HEK293 (cell line): ENCODE data around the gene MPV17L.

ENCODE experiments used
- CTCF ChIA-PET: fragments of 350-600 bp; formaldehyde crosslinking; extraction: SDS; loops from one replicate; lab custom pipeline; 2021; ENCODE audit warnings: antibody characterized with exemption; lab: Yijun Ruan, JAX
- POLR2A ChIA-PET: fragments of 300-600 bp; formaldehyde crosslinking; extraction: SDS; loops from one replicate; lab custom pipeline; 2020; ENCODE audit warnings: antibody characterized with exemption, inconsistent platforms; lab: Yijun Ruan, JAX
- H3K27ac ChIP-seq: fragments of 200-500 bp; sonication (Bioruptor generic); 2 replicates; pipeline ENCODE4 v1.5.1; 2014; ENCODE audit warnings: low read depth, low read length, control low read depth, inconsistent platforms; ENCODE audit errors: extremely low read depth
- H3K36me3 ChIP-seq, 2 experiments: fragments of 200-500 bp in 1 of 2; sonication (Bioruptor generic) in 1 of 2; 1 replicate in 1 of 2; 2 replicates in 1 of 2; pipeline ENCODE4 v1.5.1; 2014 to 2017; ENCODE audit warnings: inconsistent platforms in 2 of 2, low read length in 2 of 2; ENCODE audit not compliant: control insufficient read depth in 2 of 2, insufficient read depth in 1 of 2
- H3K4me1 ChIP-seq: fragments of 200-500 bp; sonication (Bioruptor generic); 2 replicates; pipeline ENCODE4 v1.5.1; 2014; ENCODE audit warnings: mild to moderate bottlenecking, low read length, inconsistent platforms; ENCODE audit not compliant: control insufficient read depth, insufficient read depth
- H3K4me3 ChIP-seq: 2 replicates; pipeline ENCODE4 v1.5.1; 2011; ENCODE audit warnings: low read depth, mild to moderate bottlenecking, control low read depth, low read length, moderate library complexity
- H3K9me3 ChIP-seq: fragments of 200-500 bp; sonication (Bioruptor generic); 2 replicates; pipeline ENCODE4 v1.5.1; 2014; ENCODE audit warnings: low read depth, low read length, inconsistent platforms; ENCODE audit not compliant: control insufficient read depth, insufficient read depth
- EGR2 ChIP-seq: fragments of 450-650 bp; formaldehyde crosslinking; IDR thresholded peaks from 2 replicates; pipeline ENCODE4 v1.5.1; 2016; ENCODE audit warnings: low read depth, missing biosample characterization, missing genetic modification characterization
- FEZF1 ChIP-seq: fragments of 450-650 bp; formaldehyde crosslinking; IDR thresholded peaks from 2 replicates; pipeline ENCODE4 v1.5.1; 2016; ENCODE audit warnings: missing biosample characterization, missing genetic modification characterization
- GLIS2 ChIP-seq: fragments of 450-650 bp; formaldehyde crosslinking; IDR thresholded peaks from 2 replicates; pipeline ENCODE4 v1.5.1; 2016; ENCODE audit warnings: missing biosample characterization, missing genetic modification characterization
- ZBTB7A ChIP-seq: fragments of 450-650 bp; formaldehyde crosslinking; IDR thresholded peaks from 2 replicates; pipeline ENCODE4 v1.5.1; 2016; ENCODE audit warnings: low read depth, missing biosample characterization, missing genetic modification characterization
- ZFHX2 ChIP-seq: fragments of 450-650 bp; formaldehyde crosslinking; conservative IDR thresholded peaks from 2 replicates; pipeline ENCODE4 v1.5.1; 2016; ENCODE audit warnings: missing biosample characterization, missing genetic modification characterization
- ZNF2 ChIP-seq: fragments of 450-650 bp; formaldehyde crosslinking; IDR thresholded peaks from 2 replicates; pipeline ENCODE4 v1.5.1; 2016; ENCODE audit warnings: missing biosample characterization, missing genetic modification characterization
- ZNF214 ChIP-seq: fragments of 450-650 bp; formaldehyde crosslinking; IDR thresholded peaks from 2 replicates; pipeline ENCODE4 v1.5.1; 2017; ENCODE audit warnings: missing biosample characterization, mild to moderate bottlenecking, missing genetic modification characterization, borderline replicate concordance
- ZNF37A ChIP-seq: fragments of 450-650 bp; IDR thresholded peaks from 2 replicates; pipeline ENCODE4 v1.5.1; 2018; ENCODE audit warnings: missing biosample characterization, missing genetic modification characterization
- ZNF426 ChIP-seq: fragments of 450-650 bp; formaldehyde crosslinking; IDR thresholded peaks from 2 replicates; pipeline ENCODE4 v1.5.1; 2017; ENCODE audit warnings: missing biosample characterization, missing genetic modification characterization, mild to moderate bottlenecking, inconsistent platforms, moderate library complexity
- TF ChIP-seq, protein P1 (sequence below): fragments of 450-650 bp; formaldehyde crosslinking; IDR thresholded peaks from 2 replicates; pipeline ENCODE4 v1.5.1; 2016; ENCODE audit warnings: missing biosample characterization, missing genetic modification characterization
- TF ChIP-seq, protein P2 (sequence below): fragments of 450-650 bp; formaldehyde crosslinking; IDR thresholded peaks from 2 replicates; pipeline ENCODE4 v1.5.1; 2016; ENCODE audit warnings: missing biosample characterization, missing genetic modification characterization
- TF ChIP-seq, protein P3 (sequence below): fragments of 450-650 bp; formaldehyde crosslinking; IDR thresholded peaks from 2 replicates; pipeline ENCODE4 v1.5.1; 2016; ENCODE audit warnings: missing biosample characterization, missing genetic modification characterization, borderline replicate concordance
- TF ChIP-seq, protein P4 (sequence below): fragments of 450-650 bp; formaldehyde crosslinking; IDR thresholded peaks from 2 replicates; pipeline ENCODE4 v1.5.1; 2017; ENCODE audit warnings: missing biosample characterization, missing genetic modification characterization
- TF ChIP-seq, protein P5 (sequence below): fragments of 450-650 bp; formaldehyde crosslinking; IDR thresholded peaks from 2 replicates; pipeline ENCODE4 v1.5.1; 2017; ENCODE audit warnings: missing biosample characterization, missing genetic modification characterization
- TF ChIP-seq, protein P6 (sequence below): fragments of 450-650 bp; formaldehyde crosslinking; IDR thresholded peaks from 2 replicates; pipeline ENCODE4 v1.5.1; 2016; ENCODE audit warnings: missing biosample characterization, missing genetic modification characterization, low read depth
- TF ChIP-seq, protein P7 (sequence below): fragments of 450-650 bp; formaldehyde crosslinking; IDR thresholded peaks from 2 replicates; pipeline ENCODE4 v1.5.1; 2017; ENCODE audit warnings: missing biosample characterization, mild to moderate bottlenecking, missing genetic modification characterization, moderate library complexity
- TF ChIP-seq, protein P8 (sequence below): fragments of 450-650 bp; formaldehyde crosslinking; IDR thresholded peaks from 2 replicates; pipeline ENCODE4 v1.5.1; 2016; ENCODE audit warnings: missing biosample characterization, missing genetic modification characterization

MPV17L gene

DNA sequence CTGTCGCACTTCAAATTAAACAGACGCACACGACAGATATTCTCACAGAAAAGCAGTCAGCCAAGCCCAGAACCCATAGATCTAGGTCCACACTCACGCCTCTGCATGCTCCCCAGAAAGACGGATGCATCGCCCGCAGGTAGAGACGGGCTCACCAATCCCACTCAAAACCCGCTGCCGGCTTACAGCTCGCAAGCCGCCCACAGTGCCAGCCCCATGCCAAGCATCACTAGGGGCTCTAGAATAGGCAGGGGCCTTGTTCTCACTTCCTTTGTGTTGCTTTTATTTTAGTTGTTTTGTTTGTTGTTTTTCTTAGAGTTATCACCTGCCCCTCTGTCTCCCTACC lies 38.5 kb downstream of the MPV17L start:
- ChIA-PET CTCF (no interaction called here), POLR2A (no interaction called here)
- no peaks in the 10 kb centered on the region for H3K4me1 ChIP-seq
- peak overlapping the region; percentile 63; the same call in 1 of the 2 replicates for H3K4me3 ChIP-seq
- H3K36me3 ChIP-seq, result no peaks in the 10 kb centered on the region
- H3K9me3 ChIP-seq, result no peaks in the 10 kb centered on the region
- H3K27ac ChIP-seq, result no peak overlapping the region
- TF ChIP-seq ZFHX2 (tag by site-specific recombination) (peak; percentile 35; the same call in 1 of the 2 replicates), EGR2 (tag by site-specific recombination) (peak; percentile 52; the same call in 1 of the 2 replicates)
- TF ChIP-seq, protein P1, sequence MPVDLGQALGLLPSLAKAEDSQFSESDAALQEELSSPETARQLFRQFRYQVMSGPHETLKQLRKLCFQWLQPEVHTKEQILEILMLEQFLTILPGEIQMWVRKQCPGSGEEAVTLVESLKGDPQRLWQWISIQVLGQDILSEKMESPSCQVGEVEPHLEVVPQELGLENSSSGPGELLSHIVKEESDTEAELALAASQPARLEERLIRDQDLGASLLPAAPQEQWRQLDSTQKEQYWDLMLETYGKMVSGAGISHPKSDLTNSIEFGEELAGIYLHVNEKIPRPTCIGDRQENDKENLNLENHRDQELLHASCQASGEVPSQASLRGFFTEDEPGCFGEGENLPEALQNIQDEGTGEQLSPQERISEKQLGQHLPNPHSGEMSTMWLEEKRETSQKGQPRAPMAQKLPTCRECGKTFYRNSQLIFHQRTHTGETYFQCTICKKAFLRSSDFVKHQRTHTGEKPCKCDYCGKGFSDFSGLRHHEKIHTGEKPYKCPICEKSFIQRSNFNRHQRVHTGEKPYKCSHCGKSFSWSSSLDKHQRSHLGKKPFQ (tag by site-specific recombination), result no peak
- TF ChIP-seq, protein P2, sequence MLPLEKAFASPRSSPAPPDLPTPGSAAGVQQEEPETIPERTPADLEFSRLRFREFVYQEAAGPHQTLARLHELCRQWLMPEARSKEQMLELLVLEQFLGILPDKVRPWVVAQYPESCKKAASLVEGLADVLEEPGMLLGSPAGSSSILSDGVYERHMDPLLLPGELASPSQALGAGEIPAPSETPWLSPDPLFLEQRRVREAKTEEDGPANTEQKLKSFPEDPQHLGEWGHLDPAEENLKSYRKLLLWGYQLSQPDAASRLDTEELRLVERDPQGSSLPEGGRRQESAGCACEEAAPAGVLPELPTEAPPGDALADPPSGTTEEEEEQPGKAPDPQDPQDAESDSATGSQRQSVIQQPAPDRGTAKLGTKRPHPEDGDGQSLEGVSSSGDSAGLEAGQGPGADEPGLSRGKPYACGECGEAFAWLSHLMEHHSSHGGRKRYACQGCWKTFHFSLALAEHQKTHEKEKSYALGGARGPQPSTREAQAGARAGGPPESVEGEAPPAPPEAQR (tag by site-specific recombination), result no peak

DNA sequence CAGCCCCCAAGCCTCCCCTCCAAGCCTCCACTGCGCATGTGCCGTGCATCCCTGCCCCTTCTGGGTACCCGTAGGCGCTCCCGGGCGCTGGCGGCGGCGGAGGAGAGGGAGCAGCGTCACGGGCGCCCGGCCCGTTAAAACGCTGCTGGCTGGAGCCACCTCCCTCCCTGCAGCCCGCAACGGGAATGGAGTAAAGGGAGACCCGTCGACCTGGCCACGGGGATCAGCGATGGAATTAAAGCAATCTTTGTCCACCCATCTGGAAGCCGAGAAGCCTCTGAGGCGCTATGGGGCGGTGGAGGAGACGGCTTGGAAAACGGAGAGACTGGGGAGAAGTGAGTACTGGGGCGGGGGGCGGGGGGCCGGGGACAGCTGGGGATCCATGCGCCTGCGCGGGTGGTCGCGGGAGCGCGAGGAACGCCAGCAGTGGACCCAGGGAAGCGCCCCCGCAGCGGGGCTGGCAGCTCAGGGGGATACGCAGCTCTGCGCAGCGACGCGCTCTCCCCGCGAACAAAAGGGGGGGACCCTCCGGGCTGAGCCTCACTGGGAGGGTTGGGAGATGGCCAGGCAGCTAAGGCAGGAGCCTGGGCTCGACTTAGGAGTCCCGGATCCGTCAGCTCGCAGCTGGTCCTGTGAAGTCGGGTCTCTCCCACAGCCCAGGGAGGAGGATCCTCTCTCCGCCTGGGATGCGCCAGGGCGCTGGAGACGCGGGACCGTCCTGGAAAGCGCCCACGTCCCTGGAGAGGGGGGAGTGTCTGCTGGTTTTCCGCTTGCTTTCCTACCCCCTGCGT lies 39.1 kb downstream of the MPV17L start, which contains the start of gene BMERB1:
TSS of gene BMERB1 (plus strand) at position 164 of the 791 bp plus-strand sequence. CDS start at position 230, 66 bp downstream.
- Histone ChIP-seq H3K27ac (no peak within 1 kb of the TSS), H3K4me3 (peak within 1 kb of the TSS; percentile 63), H3K4me1 (no peaks in the 10 kb centered on the region), H3K9me3 (no peaks in the 10 kb centered on the region), H3K36me3 (no peaks in the 10 kb centered on the region)
- CTCF ChIA-PET, result no interaction called here
- POLR2A ChIA-PET, result interaction anchor here (1.2 kb wide), 1 partner anchor 10 kb away, joined by 3 read pairs; no protein-coding TSS in a partner anchor
- no peak for TF ChIP-seq ZNF426 (tag by site-specific recombination)
- peak; percentile 74 for TF ChIP-seq GLIS2 (tag by site-specific recombination)
- TF ChIP-seq, protein P3, sequence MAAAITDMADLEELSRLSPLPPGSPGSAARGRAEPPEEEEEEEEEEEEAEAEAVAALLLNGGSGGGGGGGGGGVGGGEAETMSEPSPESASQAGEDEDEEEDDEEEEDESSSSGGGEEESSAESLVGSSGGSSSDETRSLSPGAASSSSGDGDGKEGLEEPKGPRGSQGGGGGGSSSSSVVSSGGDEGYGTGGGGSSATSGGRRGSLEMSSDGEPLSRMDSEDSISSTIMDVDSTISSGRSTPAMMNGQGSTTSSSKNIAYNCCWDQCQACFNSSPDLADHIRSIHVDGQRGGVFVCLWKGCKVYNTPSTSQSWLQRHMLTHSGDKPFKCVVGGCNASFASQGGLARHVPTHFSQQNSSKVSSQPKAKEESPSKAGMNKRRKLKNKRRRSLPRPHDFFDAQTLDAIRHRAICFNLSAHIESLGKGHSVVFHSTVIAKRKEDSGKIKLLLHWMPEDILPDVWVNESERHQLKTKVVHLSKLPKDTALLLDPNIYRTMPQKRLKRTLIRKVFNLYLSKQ (tag by site-specific recombination), result no peak
- TF ChIP-seq ZNF37A (tag by site-specific recombination), result no peak
- no peak for TF ChIP-seq ZNF2 (tag by site-specific recombination)
- TF ChIP-seq ZBTB7A, result no peak
- TF ChIP-seq, protein P4, sequence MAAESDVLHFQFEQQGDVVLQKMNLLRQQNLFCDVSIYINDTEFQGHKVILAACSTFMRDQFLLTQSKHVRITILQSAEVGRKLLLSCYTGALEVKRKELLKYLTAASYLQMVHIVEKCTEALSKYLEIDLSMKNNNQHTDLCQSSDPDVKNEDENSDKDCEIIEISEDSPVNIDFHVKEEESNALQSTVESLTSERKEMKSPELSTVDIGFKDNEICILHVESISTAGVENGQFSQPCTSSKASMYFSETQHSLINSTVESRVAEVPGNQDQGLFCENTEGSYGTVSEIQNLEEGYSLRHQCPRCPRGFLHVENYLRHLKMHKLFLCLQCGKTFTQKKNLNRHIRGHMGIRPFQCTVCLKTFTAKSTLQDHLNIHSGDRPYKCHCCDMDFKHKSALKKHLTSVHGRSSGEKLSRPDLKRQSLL (tag by site-specific recombination), result 0 out of 2 replicates have a peak, but pooled peaks have one; percentile 27
- TF ChIP-seq ZNF214 (tag by site-specific recombination), result no peak
- TF ChIP-seq, protein P5, sequence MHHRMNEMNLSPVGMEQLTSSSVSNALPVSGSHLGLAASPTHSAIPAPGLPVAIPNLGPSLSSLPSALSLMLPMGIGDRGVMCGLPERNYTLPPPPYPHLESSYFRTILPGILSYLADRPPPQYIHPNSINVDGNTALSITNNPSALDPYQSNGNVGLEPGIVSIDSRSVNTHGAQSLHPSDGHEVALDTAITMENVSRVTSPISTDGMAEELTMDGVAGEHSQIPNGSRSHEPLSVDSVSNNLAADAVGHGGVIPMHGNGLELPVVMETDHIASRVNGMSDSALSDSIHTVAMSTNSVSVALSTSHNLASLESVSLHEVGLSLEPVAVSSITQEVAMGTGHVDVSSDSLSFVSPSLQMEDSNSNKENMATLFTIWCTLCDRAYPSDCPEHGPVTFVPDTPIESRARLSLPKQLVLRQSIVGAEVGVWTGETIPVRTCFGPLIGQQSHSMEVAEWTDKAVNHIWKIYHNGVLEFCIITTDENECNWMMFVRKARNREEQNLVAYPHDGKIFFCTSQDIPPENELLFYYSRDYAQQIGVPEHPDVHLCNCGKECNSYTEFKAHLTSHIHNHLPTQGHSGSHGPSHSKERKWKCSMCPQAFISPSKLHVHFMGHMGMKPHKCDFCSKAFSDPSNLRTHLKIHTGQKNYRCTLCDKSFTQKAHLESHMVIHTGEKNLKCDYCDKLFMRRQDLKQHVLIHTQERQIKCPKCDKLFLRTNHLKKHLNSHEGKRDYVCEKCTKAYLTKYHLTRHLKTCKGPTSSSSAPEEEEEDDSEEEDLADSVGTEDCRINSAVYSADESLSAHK (tag by site-specific recombination), result no peak
- TF ChIP-seq, protein P6, sequence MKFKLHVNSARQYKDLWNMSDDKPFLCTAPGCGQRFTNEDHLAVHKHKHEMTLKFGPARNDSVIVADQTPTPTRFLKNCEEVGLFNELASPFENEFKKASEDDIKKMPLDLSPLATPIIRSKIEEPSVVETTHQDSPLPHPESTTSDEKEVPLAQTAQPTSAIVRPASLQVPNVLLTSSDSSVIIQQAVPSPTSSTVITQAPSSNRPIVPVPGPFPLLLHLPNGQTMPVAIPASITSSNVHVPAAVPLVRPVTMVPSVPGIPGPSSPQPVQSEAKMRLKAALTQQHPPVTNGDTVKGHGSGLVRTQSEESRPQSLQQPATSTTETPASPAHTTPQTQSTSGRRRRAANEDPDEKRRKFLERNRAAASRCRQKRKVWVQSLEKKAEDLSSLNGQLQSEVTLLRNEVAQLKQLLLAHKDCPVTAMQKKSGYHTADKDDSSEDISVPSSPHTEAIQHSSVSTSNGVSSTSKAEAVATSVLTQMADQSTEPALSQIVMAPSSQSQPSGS, result no peak
- TF ChIP-seq, protein P2 (tag by site-specific recombination), result no peak
- no peak for TF ChIP-seq FEZF1 (tag by site-specific recombination)
- TF ChIP-seq, protein P7, sequence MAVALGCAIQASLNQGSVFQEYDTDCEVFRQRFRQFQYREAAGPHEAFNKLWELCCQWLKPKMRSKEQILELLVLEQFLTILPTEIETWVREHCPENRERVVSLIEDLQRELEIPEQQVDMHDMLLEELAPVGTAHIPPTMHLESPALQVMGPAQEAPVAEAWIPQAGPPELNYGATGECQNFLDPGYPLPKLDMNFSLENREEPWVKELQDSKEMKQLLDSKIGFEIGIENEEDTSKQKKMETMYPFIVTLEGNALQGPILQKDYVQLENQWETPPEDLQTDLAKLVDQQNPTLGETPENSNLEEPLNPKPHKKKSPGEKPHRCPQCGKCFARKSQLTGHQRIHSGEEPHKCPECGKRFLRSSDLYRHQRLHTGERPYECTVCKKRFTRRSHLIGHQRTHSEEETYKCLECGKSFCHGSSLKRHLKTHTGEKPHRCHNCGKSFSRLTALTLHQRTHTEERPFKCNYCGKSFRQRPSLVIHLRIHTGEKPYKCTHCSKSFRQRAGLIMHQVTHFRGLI, result no peak
- TF ChIP-seq, protein P8, sequence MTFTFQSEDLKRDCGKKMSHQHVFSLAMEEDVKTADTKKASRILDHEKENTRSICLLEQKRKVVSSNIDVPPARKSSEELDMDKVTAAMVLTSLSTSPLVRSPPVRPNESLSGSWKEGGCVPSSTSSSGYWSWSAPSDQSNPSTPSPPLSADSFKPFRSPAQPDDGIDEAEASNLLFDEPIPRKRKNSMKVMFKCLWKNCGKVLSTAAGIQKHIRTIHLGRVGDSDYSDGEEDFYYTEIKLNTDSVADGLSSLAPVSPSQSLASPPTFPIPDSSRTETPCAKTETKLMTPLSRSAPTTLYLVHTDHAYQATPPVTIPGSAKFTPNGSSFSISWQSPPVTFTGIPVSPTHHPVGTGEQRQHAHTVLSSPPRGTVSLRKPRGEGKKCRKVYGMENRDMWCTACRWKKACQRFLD (tag by site-specific recombination), result no peak
